A549 (cell line): ENCODE results near the gene KIAA1671.

Experiments
- JUNB ChIP-seq: fragments of >200 bp; sonication (Bioruptor Twin); formaldehyde crosslinking; IDR thresholded peaks from 2 replicates; pipeline ENCODE4 v1.6.1; 2016
- POLR2A ChIP-seq: IDR thresholded peaks from 2 replicates; pipeline ENCODE4 v1.6.1; 2012; ENCODE audit warnings: mild to moderate bottlenecking, low read length
- SMC3 ChIP-seq: fragments of >200 bp; sonication (Bioruptor Twin); formaldehyde crosslinking; IDR thresholded peaks from 3 replicates; pipeline ENCODE4 v1.6.1; 2018; ENCODE audit warnings: inconsistent platforms
- SREBF2 ChIP-seq: fragments of 450-650 bp; IDR thresholded peaks from 2 replicates; pipeline ENCODE4 v1.6.1; 2014; ENCODE audit warnings: mild to moderate bottlenecking, moderate library complexity
- ZC3H11A ChIP-seq: fragments of 450-650 bp; IDR thresholded peaks from 2 replicates; pipeline ENCODE4 v1.6.1; 2014; ENCODE audit warnings: antibody characterized with exemption, mild to moderate bottlenecking

DNA sequence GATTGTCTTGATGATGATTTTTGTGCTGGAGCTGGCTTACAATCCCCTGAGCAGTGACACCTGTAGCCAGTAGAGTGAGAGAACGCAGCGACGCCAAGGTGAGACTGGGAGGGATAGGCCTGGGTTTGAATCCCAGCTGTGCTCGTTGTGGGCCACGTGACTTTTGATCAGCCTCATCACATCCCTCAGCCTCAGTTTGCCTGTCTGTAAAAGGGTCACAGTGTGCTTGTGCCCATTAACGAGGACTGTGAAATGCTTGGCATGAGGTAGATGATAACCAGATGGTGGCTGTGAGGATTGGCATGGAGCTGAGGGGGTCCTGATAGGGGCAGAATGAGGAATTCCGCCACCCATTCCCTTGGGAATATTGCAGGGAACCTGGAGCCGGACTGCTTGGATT lies 9.6 kb downstream of the KIAA1671 start:
- TF ChIP-seq SMC3 (no peak), SREBF2 (no peak), POLR2A (no peak), ZC3H11A (no peak), JUNB (no peak)
